ENCODE results near the gene LENG9.
"Not testable (repeated sequence)": the region's sequence is repeated elsewhere in the genome, so short reads cannot be mapped to it uniquely, and the experiment has no call there.

The LENG9 gene

DNA sequence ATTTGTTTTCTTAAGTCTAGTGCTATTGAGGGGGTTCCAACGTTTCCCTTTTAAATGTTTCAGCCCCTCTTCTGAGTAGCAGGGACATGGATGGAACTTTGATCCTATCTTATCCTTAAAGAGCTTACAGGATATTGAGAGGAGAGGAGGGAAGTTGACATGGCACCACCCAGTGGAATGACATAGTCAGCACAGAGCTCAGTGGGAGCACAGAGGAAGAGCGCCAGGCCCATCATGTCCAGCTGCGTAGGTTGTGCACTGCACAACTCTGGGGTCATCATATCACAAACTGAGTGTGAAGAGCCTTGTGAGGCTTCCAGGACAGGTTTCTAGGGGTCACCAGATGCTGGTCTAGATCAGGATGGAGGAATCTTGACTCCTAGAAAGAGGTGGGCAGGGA is 14.1 kb upstream of the LENG9 start:
- DNase-seq: no peak

- DNase-seq: no peak
Measured at GRCh38 chr19:54475706-54476105, 12.1 kb upstream of the LENG9 start.

DNA sequence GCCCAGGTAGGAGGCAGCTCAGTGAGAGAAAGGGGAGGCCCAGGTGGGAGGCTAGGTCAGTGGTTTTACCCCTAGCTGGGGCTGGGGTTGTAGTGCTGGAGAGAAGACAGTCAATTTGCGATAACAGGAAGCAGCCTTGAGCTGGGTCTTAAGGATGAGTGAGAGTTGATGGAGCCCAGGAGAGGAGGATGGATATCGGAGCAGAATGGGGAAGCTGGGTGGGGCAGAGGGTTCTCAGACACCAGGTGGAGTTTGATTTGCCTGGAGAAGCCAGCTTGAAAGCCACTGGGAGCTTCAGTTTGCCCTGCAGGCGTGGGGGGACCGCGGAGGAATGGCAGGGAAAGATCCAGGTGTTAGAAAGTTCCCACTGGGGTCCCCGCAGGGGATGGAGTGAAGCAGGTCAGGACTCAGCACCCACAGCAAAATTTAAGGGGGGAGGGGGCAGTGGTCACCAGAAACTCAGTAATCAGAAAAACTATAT is 10.4 kb upstream of the LENG9 start:
- DNase-seq: no peak

DNA sequence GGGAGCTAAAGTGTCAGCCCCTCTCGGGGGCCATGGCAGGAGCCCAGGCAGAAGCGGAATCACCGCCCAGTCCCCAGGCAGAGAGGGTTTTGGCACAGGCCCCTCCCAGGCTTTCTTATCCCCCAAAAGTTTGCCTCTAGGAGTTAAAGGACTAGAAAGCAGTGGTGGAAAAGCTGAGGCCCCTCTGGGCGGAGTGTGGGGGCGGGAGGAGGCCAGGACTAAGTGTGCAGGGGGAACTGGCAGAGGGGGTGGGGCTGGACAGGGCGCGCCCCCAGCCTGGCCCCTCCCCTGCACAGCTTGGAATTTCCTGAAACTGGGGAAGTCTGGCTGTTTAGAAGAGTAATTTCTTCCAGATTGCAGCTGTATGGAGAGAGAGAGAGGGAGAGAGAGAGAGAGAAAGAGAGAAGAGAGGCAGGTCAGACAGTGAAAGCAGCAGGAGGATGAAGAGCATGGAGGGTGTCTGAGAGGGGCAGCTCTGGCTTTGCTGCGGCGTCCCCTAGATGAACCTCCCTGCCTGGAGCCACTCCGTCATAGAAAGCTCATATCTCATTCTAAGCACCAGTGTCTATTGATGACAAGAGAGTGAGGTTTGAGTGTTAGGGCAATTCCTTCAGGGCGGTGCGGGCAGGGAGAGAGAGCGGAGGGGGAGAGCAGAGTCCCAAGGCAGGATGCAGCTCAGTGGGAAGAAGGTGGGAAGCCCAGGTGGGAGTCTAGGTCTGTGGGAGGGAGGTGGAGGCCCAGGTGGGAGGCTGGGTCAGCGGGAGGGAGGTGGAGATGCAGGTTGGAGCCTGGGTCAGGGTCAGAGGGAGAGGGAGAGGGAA is 9.7 kb upstream of the LENG9 start, which contains the start of gene CDC42EP5:
Gene CDC42EP5 (minus strand): TSS at position 226 of the 821 bp plus-strand sequence. CDS start 7,749 bp downstream, outside the sequence.
- DNase-seq: no peak

- no peak for DNase-seq
Measured at GRCh38 chr19:54470991-54471782, 7.6 kb upstream of the LENG9 start.

DNA sequence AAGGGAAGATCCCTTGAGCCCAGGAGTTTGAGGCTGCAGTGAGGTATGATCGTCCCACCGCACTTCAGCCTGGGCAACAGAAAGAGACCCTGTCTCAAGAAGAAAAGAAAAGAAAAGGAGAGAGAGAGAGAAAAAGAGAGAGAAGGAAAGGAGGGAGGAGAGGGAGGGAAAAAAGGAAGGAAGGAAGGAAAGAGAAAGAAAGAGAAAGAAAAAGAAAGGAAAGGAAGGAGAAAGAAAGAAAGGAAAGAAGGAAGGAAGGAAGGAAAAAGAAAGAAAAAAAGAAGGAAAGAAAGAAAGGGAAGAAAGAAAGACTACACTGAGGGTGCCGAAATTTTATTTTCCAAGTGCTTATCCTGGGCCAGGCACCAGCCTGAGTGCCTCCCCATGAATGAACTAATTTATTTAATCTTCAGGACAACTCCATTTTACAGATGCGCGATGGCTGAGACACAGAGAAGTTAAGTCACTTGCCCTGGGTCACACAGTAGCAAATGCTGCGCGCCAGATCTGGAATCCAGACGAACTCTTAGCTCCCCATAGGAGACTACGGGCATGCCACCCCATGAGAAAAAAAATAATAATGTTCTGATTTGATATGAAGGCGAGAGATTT is 6.8 kb upstream of the LENG9 start:
- no peak for DNase-seq

GRCh38 chr19:54469496-54469934 is 5.9 kb upstream of the LENG9 start:
- DNase-seq: no peak

DNA sequence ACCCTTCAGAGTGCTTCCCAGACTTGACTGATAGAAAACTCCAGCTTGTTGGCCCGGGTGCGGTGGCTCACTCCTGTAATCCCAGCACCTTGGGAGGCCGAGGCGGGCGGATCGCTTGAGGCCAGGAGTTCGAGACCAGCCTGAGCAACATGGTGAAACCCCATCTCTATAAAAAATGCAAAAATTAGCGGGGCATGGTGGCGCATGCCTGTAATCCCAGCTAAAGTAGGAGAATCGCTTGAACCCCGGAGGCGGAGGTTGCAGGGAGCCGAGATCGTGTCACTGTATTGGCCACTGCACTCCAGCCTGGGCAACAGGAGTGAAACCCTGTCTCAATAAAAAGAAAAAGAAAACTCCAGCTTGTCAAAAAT is 2.5 kb upstream of the LENG9 start:
- DNase-seq: not testable (repeated sequence)

- no peak for DNase-seq
Measured at GRCh38 chr19:54465426-54466109, 2.0 kb upstream of the LENG9 start.

- peak; percentile 73 to 77 for DNase-seq
Measured at GRCh38 chr19:54464630-54465425, 1.2 kb upstream of the LENG9 start.

DNA sequence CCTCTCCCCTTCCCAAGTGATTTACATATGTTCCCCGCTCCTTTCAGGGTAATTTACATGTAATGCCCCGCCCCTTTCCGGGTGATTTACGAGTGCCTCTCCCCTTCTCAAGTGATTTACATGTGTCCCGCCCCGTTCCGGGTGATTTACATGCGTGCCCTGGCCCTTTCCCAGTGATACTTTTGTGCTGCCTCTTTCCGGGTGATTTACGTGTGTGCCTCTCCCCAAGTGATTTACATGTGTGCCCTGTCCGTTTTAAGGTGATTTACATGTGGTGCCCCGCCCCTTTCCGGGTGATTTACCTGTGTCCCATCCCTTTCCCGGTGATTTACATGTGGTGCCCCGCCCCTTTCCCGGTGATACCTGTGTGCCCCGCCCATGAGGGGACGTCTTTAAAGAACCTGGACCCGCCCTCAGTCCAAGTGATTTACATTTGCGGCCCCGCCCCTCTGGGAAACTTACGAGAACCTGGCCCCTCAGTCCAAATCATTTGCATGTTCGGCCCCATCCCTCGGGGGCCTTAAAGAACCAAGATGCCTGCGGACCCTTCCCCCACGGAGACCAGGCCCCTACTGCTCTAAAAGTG is 559 bp upstream of the LENG9 start:
- DNase-seq: peak; percentile 81 to 85

GRCh38 chr19:54462655-54463530 is 685 bp downstream of the LENG9 start:
- peak; percentile 50 to 59 for DNase-seq

GRCh38 chr19:54462047-54462654 is 1.4 kb downstream of the LENG9 start:
- no peak for DNase-seq

- DNase-seq: no peak
Measured at GRCh38 chr19:54461613-54462012, 2.0 kb downstream of the LENG9 start.

DNA sequence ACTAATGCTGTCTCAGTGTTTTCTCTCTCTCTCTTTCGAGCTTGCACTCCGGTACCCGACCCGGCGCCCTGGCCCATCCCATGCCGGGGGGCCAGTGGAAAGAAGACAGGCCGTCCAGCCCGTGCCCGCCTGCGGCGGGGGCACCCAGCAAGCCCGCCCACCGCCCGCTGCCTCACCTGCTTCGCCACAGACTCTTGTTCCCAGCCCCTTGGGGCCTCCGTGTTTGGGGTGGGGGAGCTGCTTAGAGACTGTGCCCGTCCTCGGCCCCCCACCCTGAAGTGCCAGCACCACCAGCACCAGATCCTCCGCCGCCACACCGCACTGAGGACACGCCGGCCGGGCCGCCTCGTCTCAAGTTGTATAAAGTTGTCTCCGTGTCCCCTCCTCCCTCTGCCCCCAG is 2.4 kb downstream of the LENG9 start:
- no peak for DNase-seq

DNA sequence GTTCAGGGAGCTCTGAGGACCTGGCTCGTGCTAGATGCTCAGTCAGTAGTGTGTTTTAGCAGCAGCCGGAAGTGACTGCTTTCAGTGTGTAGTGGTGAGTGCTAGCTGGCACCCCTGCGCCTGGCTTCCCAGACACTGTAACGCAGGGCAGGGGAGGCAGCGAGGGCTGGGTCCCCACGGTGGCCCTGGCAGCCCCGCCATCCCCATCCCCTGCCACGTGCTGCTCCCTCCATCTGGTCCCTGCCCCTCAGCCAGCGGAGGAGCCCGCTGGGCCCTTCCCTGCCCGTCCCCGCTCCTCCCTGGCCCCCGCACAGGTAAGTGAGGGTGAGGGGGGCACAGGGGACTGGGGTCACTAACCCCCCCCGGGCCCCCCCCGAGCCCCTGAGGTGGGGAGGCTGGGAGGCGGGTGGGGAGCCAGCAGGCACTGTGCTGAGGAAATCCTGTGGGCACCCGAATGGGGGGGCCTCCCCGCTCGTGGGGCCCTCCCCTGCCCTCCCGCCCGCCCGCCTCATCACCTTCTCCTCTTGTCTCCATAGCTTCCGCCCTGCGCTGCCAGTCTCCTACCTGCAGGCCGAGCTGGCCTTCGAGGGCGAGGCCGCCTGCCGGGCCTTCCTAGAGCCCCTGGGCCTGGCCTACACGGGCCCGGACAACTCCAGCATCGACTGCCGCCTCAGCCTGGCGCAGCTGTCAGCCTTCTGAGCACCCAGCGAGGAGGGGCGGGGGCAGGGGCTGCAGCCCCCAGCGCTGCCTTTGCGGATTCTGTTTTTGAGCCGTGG is 3.2 kb downstream of the LENG9 start:
- no peak for DNase-seq

GRCh38 chr19:54459282-54460229 is 4.0 kb downstream of the LENG9 start:
- no peak for DNase-seq

All from stimulated activated CD4-positive, alpha-beta T cell treated with anti-CD3 and anti-CD28 coated beads, Interleukin-2, amount 100 ng/mL, for 48 hours (primary cell).